Measurements from ENCODE around the gene VAT1L.

The VAT1L gene

GRCh38 chr16:77834635-77835540 is 46.5 kb downstream of the VAT1L start:
- DNase-seq (ENCODE audit: low spot score in 2 of 2), result no peak

GRCh38 chr16:77836801-77837200 is 48.4 kb downstream of the VAT1L start:
- no peak overlapping the region for H3K4me3 Mint-ChIP-seq
- ATAC-seq (ENCODE audit: low read depth), result no peak
- peaks cover 11% of the 10 kb centered on the region for H3K27me3 Mint-ChIP-seq
- peaks cover 6% of the 10 kb centered on the region for H3K9me3 Mint-ChIP-seq
- no peaks in the 10 kb centered on the region for H3K4me1 Mint-ChIP-seq
- DNase-seq (ENCODE audit: low spot score in 2 of 2), result no peak
- H3K36me3 Mint-ChIP-seq, result no peaks in the 10 kb centered on the region
- H3K27ac Mint-ChIP-seq, result no peak overlapping the region

More at GRCh38 chr16:77834635-77835540, 46.5 kb downstream of the VAT1L start:
- H3K36me3 Mint-ChIP-seq, result no peaks in the 10 kb centered on the region
- no peak for ATAC-seq (ENCODE audit: low read depth)
- H3K4me3 Mint-ChIP-seq, result no peak overlapping the region
- H3K27me3 Mint-ChIP-seq, result peaks cover 11% of the 10 kb centered on the region
- no peaks in the 10 kb centered on the region for H3K4me1 Mint-ChIP-seq
- H3K9me3 Mint-ChIP-seq, result peaks cover 6% of the 10 kb centered on the region
- no peak overlapping the region for H3K27ac Mint-ChIP-seq

DNA sequence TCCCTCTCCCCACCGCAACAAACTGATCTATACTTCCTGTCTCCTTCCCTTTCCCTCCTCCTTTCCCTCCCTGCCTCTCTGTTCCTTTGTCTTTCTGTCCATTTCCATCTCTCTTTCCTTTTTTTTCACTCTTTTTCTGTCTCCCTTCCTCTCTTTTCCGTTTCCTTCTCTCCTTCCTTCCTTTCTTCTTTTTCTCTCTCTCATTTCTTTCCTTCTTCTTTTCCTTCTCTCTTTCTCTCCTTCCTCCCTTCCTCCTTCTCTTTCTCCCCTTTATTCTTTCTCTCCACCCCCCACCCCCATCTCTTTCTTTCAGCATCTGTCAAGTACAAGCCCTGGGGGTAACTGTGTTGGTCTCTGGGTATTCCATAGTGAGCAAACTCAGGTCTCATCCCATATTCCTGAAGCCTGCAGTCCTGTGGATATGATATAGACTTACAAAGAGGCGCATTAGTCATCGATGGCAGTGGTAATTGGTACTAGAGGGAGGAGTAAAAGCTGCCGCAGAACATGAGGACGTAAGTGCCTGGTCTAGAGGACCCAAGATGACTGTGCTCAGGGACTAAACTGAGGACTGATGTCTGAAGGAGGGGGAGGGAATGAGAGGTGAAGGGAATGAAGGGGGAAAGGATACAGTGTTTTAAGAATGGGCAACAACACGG is 50.4 kb downstream of the VAT1L start:
- H3K4me3 Mint-ChIP-seq, result no peak overlapping the region
- DNase-seq (ENCODE audit: low spot score in 2 of 2), result no peak

DNA sequence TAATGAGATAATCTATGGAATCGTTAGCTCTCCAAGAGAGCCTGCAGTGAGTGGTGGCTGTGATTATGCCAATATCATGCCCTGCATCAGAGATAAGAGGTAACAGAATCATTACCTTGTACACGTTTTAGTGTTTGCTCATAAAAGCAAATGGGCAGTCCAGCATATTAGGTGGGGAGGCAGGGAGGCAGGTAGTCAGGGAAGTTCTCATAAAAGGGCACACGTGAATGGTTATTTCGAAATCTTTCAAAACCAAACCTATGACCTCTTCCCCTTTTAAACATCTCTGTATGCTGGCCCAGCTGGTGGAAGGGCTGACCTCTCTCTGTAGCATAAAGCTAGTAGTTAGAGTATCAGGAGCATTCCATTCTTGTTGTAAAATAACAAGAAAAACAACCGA is 51.7 kb downstream of the VAT1L start:
- no peak for ATAC-seq (ENCODE audit: low read depth)
- no peaks in the 10 kb centered on the region for H3K4me1 Mint-ChIP-seq
- no peaks in the 10 kb centered on the region for H3K36me3 Mint-ChIP-seq

More for the DNA sequence above, 50.4 kb downstream of the VAT1L start:
- peaks cover 7% of the 10 kb centered on the region for H3K27me3 Mint-ChIP-seq
- H3K9me3 Mint-ChIP-seq, result peaks cover 2% of the 10 kb centered on the region
- H3K27ac Mint-ChIP-seq, result no peak overlapping the region
- no peak for ATAC-seq (ENCODE audit: low read depth)
- H3K36me3 Mint-ChIP-seq, result no peaks in the 10 kb centered on the region
- H3K4me1 Mint-ChIP-seq, result no peaks in the 10 kb centered on the region

GRCh38 chr16:77840673-77841501 is 52.5 kb downstream of the VAT1L start:
- Mint-ChIP-seq H3K36me3 (no peaks in the 10 kb centered on the region), H3K9me3 (peaks cover 2% of the 10 kb centered on the region), H3K4me3 (no peak overlapping the region), H3K27ac (no peak overlapping the region), H3K27me3 (peaks cover 11% of the 10 kb centered on the region), H3K4me1 (no peaks in the 10 kb centered on the region)
- ATAC-seq (ENCODE audit: low read depth) (no peak), DNase-seq (ENCODE audit: low spot score in 2 of 2) (no peak)

More for the DNA sequence above, 51.7 kb downstream of the VAT1L start:
- Mint-ChIP-seq H3K27ac (no peak overlapping the region), H3K27me3 (peaks cover 7% of the 10 kb centered on the region), H3K4me3 (no peak overlapping the region), H3K9me3 (peaks cover 2% of the 10 kb centered on the region)
- DNase-seq (ENCODE audit: low spot score in 2 of 2), result no peak

DNA sequence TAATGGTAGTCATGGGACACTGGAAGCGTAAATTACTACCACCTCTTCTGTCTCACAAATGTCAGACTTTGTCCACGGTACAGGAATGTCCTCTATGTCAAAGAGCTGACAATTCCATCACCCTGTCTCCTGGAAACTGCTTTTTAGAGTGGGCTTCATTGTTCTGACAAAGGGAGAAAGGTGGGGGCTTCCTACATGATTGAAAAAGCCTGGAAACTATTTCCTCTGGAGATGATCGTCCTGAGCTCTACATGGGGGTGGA is 53.1 kb downstream of the VAT1L start:
- Mint-ChIP-seq H3K27me3 (peaks cover 11% of the 10 kb centered on the region), H3K27ac (no peak overlapping the region), H3K4me1 (no peaks in the 10 kb centered on the region), H3K4me3 (no peak overlapping the region), H3K9me3 (peaks cover 2% of the 10 kb centered on the region), H3K36me3 (no peaks in the 10 kb centered on the region)
- DNase-seq (ENCODE audit: low spot score in 2 of 2) (no peak), ATAC-seq (ENCODE audit: low read depth) (no peak)

- no peak overlapping the region for H3K4me3 Mint-ChIP-seq
- DNase-seq (ENCODE audit: low spot score in 2 of 2), result no peak
Observed at GRCh38 chr16:77842468-77842867, 54.1 kb downstream of the VAT1L start.

GRCh38 chr16:77843405-77843804 is 55.0 kb downstream of the VAT1L start:
- peaks cover 14% of the 10 kb centered on the region for H3K27me3 Mint-ChIP-seq
- no peak for DNase-seq (ENCODE audit: low spot score in 2 of 2)
- no peaks in the 10 kb centered on the region for H3K4me1 Mint-ChIP-seq
- H3K9me3 Mint-ChIP-seq, result peaks cover 5% of the 10 kb centered on the region
- H3K36me3 Mint-ChIP-seq, result no peaks in the 10 kb centered on the region
- no peak for ATAC-seq (ENCODE audit: low read depth)
- H3K27ac Mint-ChIP-seq, result no peak overlapping the region
- no peak overlapping the region for H3K4me3 Mint-ChIP-seq

More at GRCh38 chr16:77842468-77842867, 54.1 kb downstream of the VAT1L start:
- ATAC-seq (ENCODE audit: low read depth), result no peak
- Mint-ChIP-seq H3K27ac (no peak overlapping the region), H3K27me3 (peaks cover 11% of the 10 kb centered on the region), H3K4me1 (no peaks in the 10 kb centered on the region), H3K9me3 (peaks cover 2% of the 10 kb centered on the region), H3K36me3 (no peaks in the 10 kb centered on the region)

DNA sequence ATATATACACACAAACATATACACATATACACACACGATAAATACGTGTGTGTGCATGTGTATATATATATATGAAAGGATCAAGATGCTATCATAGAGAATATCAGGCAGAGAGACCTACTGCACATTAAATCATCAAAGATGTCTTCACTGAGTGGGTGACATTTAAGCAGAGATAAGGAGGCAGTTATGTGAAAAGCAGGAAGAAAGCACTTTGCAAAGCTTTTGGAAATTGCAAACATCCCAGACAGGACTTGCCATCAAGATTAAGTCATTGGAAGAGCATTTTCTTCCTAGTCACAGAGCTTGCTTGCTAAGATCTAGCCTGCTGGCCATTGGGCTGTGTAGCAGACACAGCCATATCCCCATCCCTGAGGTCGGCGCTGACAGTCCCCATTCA is 56.4 kb downstream of the VAT1L start:
- no peaks in the 10 kb centered on the region for H3K4me1 Mint-ChIP-seq

GRCh38 chr16:77849646-77850258 is 61.4 kb downstream of the VAT1L start:
- ATAC-seq (ENCODE audit: low read depth), result no peak
- Mint-ChIP-seq H3K4me3 (no peak overlapping the region), H3K9me3 (peaks cover 7% of the 10 kb centered on the region), H3K27ac (no peak overlapping the region), H3K4me1 (no peaks in the 10 kb centered on the region), H3K27me3 (peaks cover 18% of the 10 kb centered on the region), H3K36me3 (no peaks in the 10 kb centered on the region)
- no peak for DNase-seq (ENCODE audit: low spot score in 2 of 2)

More for the DNA sequence above, 56.4 kb downstream of the VAT1L start:
- ATAC-seq (ENCODE audit: low read depth) (no peak), DNase-seq (ENCODE audit: low spot score in 2 of 2) (no peak)
- Mint-ChIP-seq H3K36me3 (no peaks in the 10 kb centered on the region), H3K27me3 (peaks cover 11% of the 10 kb centered on the region), H3K27ac (no peak overlapping the region), H3K9me3 (peaks cover 7% of the 10 kb centered on the region), H3K4me3 (no peak overlapping the region)

DNA sequence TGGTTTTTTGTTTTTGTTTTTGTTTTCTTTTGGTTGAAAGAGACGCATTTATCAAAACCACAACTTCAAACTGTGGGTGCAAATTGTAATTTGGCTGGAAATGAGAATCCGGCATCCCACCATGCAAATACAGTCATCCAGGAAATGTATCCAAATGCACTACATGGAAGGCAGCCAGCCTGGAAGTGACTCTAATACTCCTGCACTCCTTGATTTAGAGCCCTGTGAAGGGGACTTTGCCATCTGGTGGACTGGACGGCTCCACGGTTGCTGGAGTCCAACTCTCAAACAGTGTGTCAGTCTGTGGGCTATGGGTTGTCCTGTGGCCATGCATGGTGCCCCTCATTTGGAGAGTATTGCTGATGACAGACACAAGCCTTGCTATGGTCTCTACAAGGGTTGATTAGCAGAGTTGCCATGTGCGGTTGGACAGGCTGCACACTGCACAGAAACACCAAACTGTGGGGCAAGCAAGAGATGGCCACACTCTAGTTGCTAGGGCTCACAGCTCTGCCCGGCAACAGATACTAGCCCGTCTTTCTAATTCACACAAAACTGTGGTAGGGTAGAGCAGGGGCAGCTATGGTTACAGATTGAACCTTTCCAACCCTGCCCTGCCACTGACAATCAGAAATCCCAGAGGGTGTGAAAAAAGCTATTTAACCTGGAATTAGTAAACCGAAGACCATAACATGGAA is 62.4 kb downstream of the VAT1L start:
- no peak for DNase-seq (ENCODE audit: low spot score in 2 of 2)
- H3K36me3 Mint-ChIP-seq, result no peaks in the 10 kb centered on the region
- ATAC-seq (ENCODE audit: low read depth), result no peak
- peaks cover 16% of the 10 kb centered on the region for H3K27me3 Mint-ChIP-seq
- no peaks in the 10 kb centered on the region for H3K4me1 Mint-ChIP-seq
- peaks cover 7% of the 10 kb centered on the region for H3K9me3 Mint-ChIP-seq
- H3K27ac Mint-ChIP-seq, result no peak overlapping the region
- no peak overlapping the region for H3K4me3 Mint-ChIP-seq

GRCh38 chr16:77853161-77853560 is 64.8 kb downstream of the VAT1L start:
- no peak for DNase-seq (ENCODE audit: low spot score in 2 of 2)
- Mint-ChIP-seq H3K27me3 (peaks cover 12% of the 10 kb centered on the region), H3K36me3 (no peaks in the 10 kb centered on the region), H3K27ac (no peak overlapping the region), H3K9me3 (peaks cover 4% of the 10 kb centered on the region), H3K4me3 (no peak overlapping the region), H3K4me1 (no peaks in the 10 kb centered on the region)
- ATAC-seq (ENCODE audit: low read depth), result no peak

DNA sequence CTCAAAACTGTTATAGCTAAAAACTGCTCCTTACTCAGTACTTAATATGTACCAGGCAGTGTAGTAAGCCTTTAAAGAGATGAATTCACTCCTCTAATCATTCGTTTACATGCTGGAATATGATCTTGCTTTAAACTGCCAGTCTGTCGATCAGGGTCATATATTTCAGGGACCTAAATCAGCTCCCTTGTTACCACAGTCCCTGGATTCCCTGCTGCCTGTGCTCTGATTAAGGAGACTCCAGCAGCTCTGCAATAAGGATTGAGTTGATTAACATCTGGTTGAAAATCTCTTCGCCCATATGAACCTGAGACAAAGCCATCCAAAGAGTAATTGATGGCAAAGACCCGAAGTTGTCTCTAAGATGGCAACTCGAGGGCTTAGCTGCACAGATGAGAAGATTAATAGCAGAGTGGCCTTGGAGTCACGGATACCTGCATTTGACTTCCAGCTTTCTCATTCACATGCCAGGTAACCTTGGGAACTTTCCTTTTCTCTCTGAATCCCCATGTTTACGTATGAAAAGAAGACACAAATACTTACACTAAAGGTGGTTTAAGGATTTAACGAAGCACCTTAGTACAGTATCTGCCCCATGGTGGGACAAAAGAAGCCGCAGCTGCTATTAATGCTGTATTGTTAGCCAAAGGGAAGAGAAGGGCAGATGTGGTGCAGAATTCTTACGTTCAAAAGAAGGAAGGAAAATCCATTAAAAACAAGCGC is 68.2 kb downstream of the VAT1L start:
- Mint-ChIP-seq H3K27me3 (peaks cover 10% of the 10 kb centered on the region), H3K27ac (no peak overlapping the region), H3K4me3 (no peak overlapping the region), H3K9me3 (no peaks in the 10 kb centered on the region), H3K36me3 (no peaks in the 10 kb centered on the region), H3K4me1 (no peaks in the 10 kb centered on the region)
- ATAC-seq (ENCODE audit: low read depth), result no peak
- DNase-seq (ENCODE audit: low spot score in 2 of 2), result no peak
